Panc1 (cell line): ENCODE data around the gene STAC3. TPM values are rescaled to one million over a fixed set of nuclear protein-coding genes. Genes with fewer than 3 reads are reported as not detected.

Experiments
- ATAC-seq: fragments of 200-7000 bp; cut with Tn5 transposase; 2 replicates; pipeline ENCODE4 v1.9.1; 2020; ENCODE audit warnings: mild to moderate bottlenecking, moderate library complexity
- BruUV-seq: library from RNA; stranded (reverse); fragments of 400-500 nt; replicated peaks from 2 replicates; lab custom pipeline; 2021; lab: Mats Ljungman, UMichigan
- CTCF ChIA-PET: fragments of 300-600 bp; sonication (Branson Sonifier 250); formaldehyde crosslinking; loops from one replicate; lab custom pipeline; 2022; ENCODE audit warnings: antibody characterized with exemption; lab: Charles Lee
- POLR2A ChIA-PET: fragments of 300-600 bp; sonication (Branson Sonifier 250); formaldehyde crosslinking; loops from one replicate; lab custom pipeline; 2022; ENCODE audit warnings: antibody characterized with exemption; lab: Charles Lee
- DNase-seq: peaks from one replicate; pipeline ENCODE4 v3.0.0-alpha.2; 2010; ENCODE audit warnings: low read depth, low spot score
- H3K27ac ChIP-seq: 2 replicates; pipeline ENCODE4 v1.5.1; 2011; ENCODE audit warnings: mild to moderate bottlenecking, low read length, inconsistent platforms
- H3K27me3 ChIP-seq: fragments of 200-500 bp; sonication (Bioruptor generic); 2 replicates; pipeline ENCODE4 v1.6.0; 2014; ENCODE audit warnings: low read length, inconsistent platforms; ENCODE audit not compliant: control insufficient read depth, insufficient read depth
- H3K36me3 ChIP-seq: fragments of 200-500 bp; sonication (Bioruptor generic); 2 replicates; pipeline ENCODE4 v1.5.1; 2014; ENCODE audit warnings: inconsistent platforms, mild to moderate bottlenecking, low read length, moderate library complexity; ENCODE audit not compliant: control insufficient read depth, insufficient read depth
- H3K4me1 ChIP-seq: 2 replicates; pipeline ENCODE4 v1.5.1; 2011; ENCODE audit warnings: inconsistent platforms, mild to moderate bottlenecking, low read length, moderate library complexity; ENCODE audit not compliant: control insufficient read depth, insufficient read depth
- H3K4me3 ChIP-seq, 2 experiments: 2 replicates each; pipeline ENCODE4 v1.5.1; 2011 to 2012; ENCODE audit warnings: low read depth in 2 of 2, low read length in 2 of 2, mild to moderate bottlenecking in 2 of 2, inconsistent platforms in 1 of 2, moderate library complexity in 1 of 2
- H3K9me3 ChIP-seq: fragments of 200-500 bp; sonication (Bioruptor generic); 2 replicates; pipeline ENCODE4 v1.5.1; 2014; ENCODE audit warnings: low read depth, mild to moderate bottlenecking, inconsistent platforms, low read length, moderate library complexity; ENCODE audit not compliant: control insufficient read depth, insufficient read depth
- CTCF ChIP-seq: fragments of 450-650 bp; IDR thresholded peaks from 2 replicates; pipeline ENCODE4 v1.5.1; 2017; ENCODE audit warnings: mild to moderate bottlenecking
- POLR2AphosphoS5 ChIP-seq: IDR thresholded peaks from 2 replicates; pipeline ENCODE4 v1.6.1; 2012; ENCODE audit warnings: mild to moderate bottlenecking, low read depth, low read length, moderate library complexity
- REST ChIP-seq, 2 experiments: IDR thresholded peaks; 2 replicates each; pipeline ENCODE4 v1.6.1; 2011 to 2012; ENCODE audit warnings: low read depth in 2 of 2, control low read depth in 1 of 2, low read length in 1 of 2, mild to moderate bottlenecking in 1 of 2, moderate library complexity in 1 of 2; ENCODE audit not compliant: insufficient read depth in 1 of 2
- SIN3A ChIP-seq: IDR thresholded peaks from 2 replicates; pipeline ENCODE4 v1.6.1; 2012; ENCODE audit warnings: low read depth, mild to moderate bottlenecking, low read length, moderate library complexity, borderline replicate concordance; ENCODE audit not compliant: insufficient read depth
- TCF7L2 ChIP-seq: IDR thresholded peaks from 2 replicates; pipeline ENCODE4 v1.6.1; 2011; ENCODE audit warnings: mild to moderate bottlenecking, low read depth, low read length, inconsistent platforms
- in situ Hi-C: cut with HindIII; loops from 2 replicates; pipeline ENCODE4 v1.10.0; 2016; ENCODE audit warnings: low sequenced_read_pairs, low pct_unique_long_range_greater_than_20kb
- intact Hi-C: fragments of 100-400 bp; cut with micrococcal nuclease; formaldehyde crosslinking; loops from one replicate; pipeline ENCODE4 v1.10.0; 2022; ENCODE audit not compliant: unreplicated experiment
- total RNA-seq: library from RNA; stranded (reverse); gene quantifications from one replicate; pipeline ENCODE4 v1.2.1, GENCODE V29; 2021; ENCODE audit not compliant: unreplicated experiment

Gene STAC3
- total RNA-seq, 1 experiment from 2014 or later: 0.87 TPM

GRCh38 chr12:57219993-57220754, 30.8 kb downstream of the STAC3 start:
- in situ Hi-C loops (no loop called here), intact Hi-C loops (no loop called here)
- H3K27ac ChIP-seq: no peak overlapping the region
- peaks cover 7% of the 10 kb centered on the region for H3K27me3 ChIP-seq
- H3K4me1 ChIP-seq: peaks cover 16% of the 10 kb centered on the region
- H3K36me3 ChIP-seq: no peaks in the 10 kb centered on the region; the same call in 1 of the 2 replicates
- H3K9me3 ChIP-seq: no peaks in the 10 kb centered on the region
- ChIA-PET POLR2A (no interaction called here), CTCF (interaction anchor here (0.6 to 1.1 kb wide), 2 partner anchors 10 to 75 kb away, joined by 3 to 4 read pairs; partner anchors contain the start of gene SHMT2)
- TF ChIP-seq CTCF (no peak), TCF7L2 (no peak), REST (IDR thresholded peaks at IDR 0.05; ENCODE audit: insufficient read depth in 1 of 2, low read depth in 2 of 2, low read length in 1 of 2) (no peak), SIN3A (no peak), POLR2AphosphoS5 (no peak)
- DNase-seq (no peak), ATAC-seq (no peak)
- BruUV-seq: no TSS peak
- no peak overlapping the region for H3K4me3 ChIP-seq

- intact Hi-C loops: no loop called here
- Histone ChIP-seq H3K9me3 (no peaks in the 10 kb centered on the region), H3K27ac (no peak overlapping the region), H3K4me1 (peaks cover 16% of the 10 kb centered on the region), H3K27me3 (peaks cover 10% of the 10 kb centered on the region), H3K36me3 (no peaks in the 10 kb centered on the region; the same call in 1 of the 2 replicates), H3K4me3 (no peak overlapping the region)
- ATAC-seq: no peak
- DNase-seq: no peak
- CTCF ChIA-PET: interaction anchor here (1.1 kb wide), 1 partner anchor 11 kb away, joined by 3 read pairs; the partner anchor contains the start of gene SHMT2
- POLR2A ChIA-PET: interaction anchor here (0.7 kb wide), 1 partner anchor 10 kb away, joined by 8 read pairs; no protein-coding TSS in a partner anchor
- in situ Hi-C loops: no loop called here
- no peak for TF ChIP-seq TCF7L2
- TF ChIP-seq REST (IDR thresholded peaks at IDR 0.05; ENCODE audit: insufficient read depth in 1 of 2, low read depth in 2 of 2, low read length in 1 of 2): no peak
- TF ChIP-seq CTCF: no peak
- BruUV-seq: no TSS peak
Measured at GRCh38 chr12:57219205-57219992, 31.6 kb downstream of the STAC3 start.
